H1 (cell line): ENCODE measurements around the gene DBF4. TPM values are rescaled to one million over a fixed set of nuclear protein-coding genes. Genes with fewer than 3 reads are reported as not detected.
A peak's percentile ranks its signal among the peaks of the same experiment; 100 is the strongest.

ENCODE experiments used
- CTCF ChIA-PET: fragments of 300-600 bp; sonication (Branson Sonifier 250); formaldehyde crosslinking; loops from one replicate; lab custom pipeline; 2021; ENCODE audit not compliant: partially characterized antibody; lab: Charles Lee
- POLR2A ChIA-PET: fragments of 300-600 bp; sonication (Branson Sonifier 250); formaldehyde crosslinking; loops from one replicate; lab custom pipeline; 2021; ENCODE audit warnings: inconsistent platforms; ENCODE audit not compliant: partially characterized antibody; lab: Charles Lee
- DNase-seq, 2 experiments: peaks; one replicate each; pipeline versions ENCODE4 v3.0.0 to v3.0.0-alpha.2; 2010 to 2022; ENCODE audit warnings: low spot score in 2 of 2, low read depth in 1 of 2, mixed read lengths in 1 of 2
- FAIRE-seq: peaks from 2 replicates; lab custom pipeline; 2011; peaks lifted over from hg19 to GRCh38; lab: Jason Lieb, UNC
- H2AFZ ChIP-seq: 2 replicates; pipeline ENCODE4 v1.8.1; 2012; ENCODE audit warnings: low read length, inconsistent platforms
- H2AK5ac ChIP-seq: 2 replicates; pipeline ENCODE4 v1.6.1; 2013; ENCODE audit warnings: low read depth, low read length
- H2BK120ac ChIP-seq: replicated peaks from 2 replicates; pipeline ENCODE3; 2013; ENCODE audit warnings: low read depth, low read length, inconsistent platforms
- H2BK12ac ChIP-seq: 2 replicates; pipeline ENCODE4 v1.6.1; 2013; ENCODE audit warnings: low read depth, low read length
- H2BK15ac ChIP-seq: 2 replicates; pipeline ENCODE4 v1.6.1; 2013; ENCODE audit warnings: low read length
- H2BK20ac ChIP-seq: 2 replicates; pipeline ENCODE4 v1.6.1; 2013; ENCODE audit warnings: low read length
- H2BK5ac ChIP-seq: 2 replicates; pipeline ENCODE4 v1.6.1; 2013; ENCODE audit warnings: low read depth, low read length
- H3K14ac ChIP-seq: 2 replicates; pipeline ENCODE4 v1.6.1; 2013; ENCODE audit warnings: inconsistent platforms; ENCODE audit not compliant: insufficient read length
- H3K18ac ChIP-seq: 2 replicates; pipeline ENCODE4 v1.6.1; 2013; ENCODE audit warnings: low read length; ENCODE audit errors: extremely low read depth
- H3K23ac ChIP-seq: 2 replicates; pipeline ENCODE4 v1.6.1; 2013; ENCODE audit warnings: inconsistent platforms; ENCODE audit not compliant: insufficient read length
- H3K23me2 ChIP-seq: 2 replicates; pipeline ENCODE4 v1.6.1; 2013; ENCODE audit warnings: low read depth, low read length
- H3K27ac ChIP-seq: 2 replicates; pipeline ENCODE4 v1.6.1; 2011; ENCODE audit warnings: low read depth, low read length, inconsistent platforms
- H3K27me3 ChIP-seq, 4 experiments: replicated peaks in 1 of 4; 1 replicate in 1 of 4; 2 replicates in 3 of 4; pipeline versions ENCODE4 v1.6.1 to v1.8.1; 2011 to 2013; ENCODE audit warnings: low read length in 3 of 4, mild to moderate bottlenecking in 3 of 4, inconsistent platforms in 2 of 4, mixed read lengths in 2 of 4, moderate library complexity in 1 of 4; ENCODE audit not compliant: control insufficient read depth in 3 of 4, insufficient read depth in 3 of 4; ENCODE audit errors: extremely low read depth in 1 of 4
- H3K36me3 ChIP-seq, 4 experiments: 2 replicates each; pipeline versions ENCODE4 v1.6.1 to v1.8.1; 2011 to 2013; ENCODE audit warnings: mild to moderate bottlenecking in 4 of 4, low read length in 3 of 4, moderate library complexity in 2 of 4, control low read depth in 1 of 4, inconsistent platforms in 1 of 4; ENCODE audit not compliant: insufficient read depth in 4 of 4, control insufficient read depth in 2 of 4
- H3K4ac ChIP-seq: replicated peaks from 2 replicates; pipeline ENCODE3; 2013; ENCODE audit warnings: low read length, low read depth, mixed read lengths, inconsistent platforms; ENCODE audit not compliant: insufficient read length
- H3K4me1 ChIP-seq, 4 experiments: replicated peaks in 1 of 4; 1 replicate in 1 of 4; 2 replicates in 3 of 4; pipeline versions ENCODE4 v1.6.1 to v1.8.1; 2011 to 2013; ENCODE audit warnings: low read length in 3 of 4, inconsistent platforms in 2 of 4, mixed read lengths in 1 of 4; ENCODE audit not compliant: insufficient read depth in 4 of 4, control insufficient read depth in 3 of 4
- H3K4me2 ChIP-seq, 2 experiments: 2 replicates each; pipeline versions ENCODE4 v1.6.1 to v1.8.1; 2011 to 2013; ENCODE audit warnings: low read depth in 2 of 2, low read length in 2 of 2, control low read depth in 1 of 2, inconsistent platforms in 1 of 2, mild to moderate bottlenecking in 1 of 2; ENCODE audit not compliant: insufficient read depth in 1 of 2
- H3K4me3 ChIP-seq, 4 experiments: fragments of 200-600, 300-600 bp in 1 of 4; sonication (generic), shearing (Covaris generic), sonication (Bioruptor Twin) in 1 of 4; 2 replicates each; pipeline versions ENCODE4 v1.5.1 to v1.8.1; 2011 to 2016; ENCODE audit warnings: low read length in 4 of 4, low read depth in 3 of 4, control low read depth in 2 of 4, inconsistent platforms in 2 of 4, mild to moderate bottlenecking in 2 of 4, mixed read lengths in 1 of 4, moderate library complexity in 1 of 4; ENCODE audit not compliant: insufficient read depth in 2 of 4; ENCODE audit errors: extremely low read depth in 1 of 4
- H3K56ac ChIP-seq: replicated peaks from 2 replicates; pipeline ENCODE3; 2013; ENCODE audit warnings: low read depth, mild to moderate bottlenecking, mixed read lengths, low read length, inconsistent platforms; ENCODE audit not compliant: insufficient read length
- H3K79me1 ChIP-seq: 2 replicates; pipeline ENCODE4 v1.6.1; 2013; ENCODE audit warnings: low read depth, low read length, control low read depth
- H3K79me2 ChIP-seq, 2 experiments: 2 replicates each; pipeline versions ENCODE4 v1.6.1 to v1.8.1; 2012 to 2013; ENCODE audit warnings: low read length in 2 of 2, mild to moderate bottlenecking in 2 of 2, inconsistent platforms in 1 of 2; ENCODE audit not compliant: insufficient read depth in 2 of 2, control insufficient read depth in 1 of 2
- H3K9ac ChIP-seq, 4 experiments: replicated peaks in 1 of 4; 1 replicate in 1 of 4; 2 replicates in 3 of 4; pipeline versions ENCODE4 v1.6.1 to v1.8.1; 2011 to 2013; ENCODE audit warnings: low read depth in 3 of 4, low read length in 3 of 4, control low read depth in 2 of 4, mild to moderate bottlenecking in 2 of 4, moderate library complexity in 2 of 4, inconsistent platforms in 1 of 4; ENCODE audit errors: extremely low read depth in 1 of 4
- H3K9me3 ChIP-seq, 2 experiments: 2 replicates each; pipeline versions ENCODE4 v1.6.1 to v1.8.1; 2012 to 2013; ENCODE audit warnings: mild to moderate bottlenecking in 2 of 2, moderate library complexity in 2 of 2, control low read depth in 1 of 2, inconsistent platforms in 1 of 2, low read depth in 1 of 2, low read length in 1 of 2, mixed read lengths in 1 of 2; ENCODE audit not compliant: insufficient read depth in 2 of 2
- H4K20me1 ChIP-seq, 2 experiments: replicated peaks in 1 of 2; 2 replicates each; pipeline versions ENCODE3 to v1.8.1; 2011 to 2013; ENCODE audit warnings: inconsistent platforms in 2 of 2, low read length in 2 of 2, mild to moderate bottlenecking in 1 of 2; ENCODE audit not compliant: insufficient read depth in 2 of 2, control insufficient read depth in 1 of 2
- H4K5ac ChIP-seq: 2 replicates; pipeline ENCODE4 v1.6.1; 2013; ENCODE audit warnings: low read length, low read depth, mixed read lengths, inconsistent platforms; ENCODE audit not compliant: insufficient read length
- H4K8ac ChIP-seq: 2 replicates; pipeline ENCODE4 v1.8.0; 2013; ENCODE audit warnings: mild to moderate bottlenecking, moderate library complexity, low read length, inconsistent platforms; ENCODE audit not compliant: insufficient read depth; ENCODE audit errors: extremely low read depth
- H4K91ac ChIP-seq: replicated peaks from 2 replicates; pipeline ENCODE3; 2013; ENCODE audit warnings: low read length, mixed read lengths, inconsistent platforms; ENCODE audit not compliant: insufficient read length
- ASH2L ChIP-seq: fragments of 200-600, 300-600 bp; sonication (generic); IDR thresholded peaks from one replicate; pipeline ENCODE4 v1.7.1; 2017; ENCODE audit warnings: low read length
- WGBS, 2 experiments: shearing (Covaris generic) in 1 of 2; methylation state at CpG; one replicate each; pipeline versions ENCODE4 v1.1.6 to v1.1.7; 2013 to 2015; ENCODE audit warnings: low lambda C conversion rate in 2 of 2, mixed read lengths in 2 of 2, inconsistent platforms in 1 of 2, low coverage in 1 of 2, missing lambda C conversion rate in 1 of 2; ENCODE audit not compliant: insufficient replicate concordance in 2 of 2, insufficient coverage in 1 of 2, insufficient read length in 1 of 2; ENCODE audit errors: extremely low coverage in 1 of 2, missing lambda C conversion rate in 1 of 2; 5-methylcytosine and 5-hydroxymethylcytosine counted together
- polyA plus RNA-seq, 7 experiments: library from polyadenylated mRNA; depleted of rRNA in 3 of 7; stranded (reverse) in 5 of 7; unstranded in 2 of 7; fragments of >200 nt in 5 of 7; fragments of 200-250 nt in 2 of 7; gene quantifications; 1 replicate in 5 of 7; 2 replicates in 1 of 7; 4 replicates in 1 of 7; pipeline versions ENCODE4 v1.2.1 to v1.2.3, GENCODE V29; 2011 to 2013; ENCODE audit warnings: missing spikeins in 2 of 7, mixed read lengths in 2 of 7
- total RNA-seq: library from RNA; stranded (reverse); fragmentation: NEBNext Ultra II Directional; extraction: Animal tissue kit (Norgen Biotek cat#: 25700); gene quantifications from 2 replicates; pipeline ENCODE4 v1.2.1, GENCODE V29; 2021

Gene DBF4
- total and polyA plus RNA-seq, 2 of the 8 experiments (the other 6 are each of a cell fraction or from before 2014, with no cell fraction given): 8.7 to 82.4 TPM

GRCh38 chr7:87895363-87895762, 19.1 kb downstream of the DBF4 start:
- no peaks in the 10 kb centered on the region for H4K20me1 ChIP-seq
- no peaks in the 10 kb centered on the region for H3K4me1 ChIP-seq
- H4K5ac ChIP-seq: no peak overlapping the region
- no peak overlapping the region for H2BK15ac ChIP-seq
- no peaks in the 10 kb centered on the region for H3K23me2 ChIP-seq
- H3K27ac ChIP-seq: no peak overlapping the region
- no peaks in the 10 kb centered on the region for H3K9me3 ChIP-seq
- CTCF ChIA-PET: interaction anchor here (1.1 kb wide), 1 partner anchor 9 kb away, joined by 5 read pairs; no protein-coding TSS in a partner anchor
- no peak overlapping the region for H2BK5ac ChIP-seq
- H3K79me1 ChIP-seq: no peaks in the 10 kb centered on the region; the same call in 1 of the 2 replicates
- peaks cover 0 to 62% (median 17%) of the 10 kb centered on the region in 4 experiments; a peak in 5 of 8 replicates for H3K36me3 ChIP-seq
- H2BK12ac ChIP-seq: no peak overlapping the region
- POLR2A ChIA-PET: no interaction called here
- H3K27me3 ChIP-seq: no peaks in the 10 kb centered on the region
- no peak overlapping the region for H4K91ac ChIP-seq
- no peak overlapping the region for H3K18ac ChIP-seq
- 93% methylated on average over 2 of the region's 2 CpGs; no CpG with 5 or more reads in 1 of the 2 experiments for WGBS, 2 experiments
- no peak overlapping the region for H3K9ac ChIP-seq
- no peak overlapping the region for H3K4me2 ChIP-seq
- H3K4me3 ChIP-seq: no peak overlapping the region
- H4K8ac ChIP-seq: no peak overlapping the region
- no peak overlapping the region for H2BK20ac ChIP-seq
- FAIRE-seq (peak; percentile 19), DNase-seq (no peak)
- H3K14ac ChIP-seq: no peak overlapping the region
- H2BK120ac ChIP-seq: no peak overlapping the region
- H3K4ac ChIP-seq: no peak overlapping the region
- H3K79me2 ChIP-seq: peaks cover 0 to 27% of the 10 kb centered on the region in 2 experiments; a peak in 2 of 4 replicates
- H2AK5ac ChIP-seq: no peak overlapping the region
- no peak overlapping the region for H3K56ac ChIP-seq
- no peak overlapping the region for H3K23ac ChIP-seq
- H2AFZ ChIP-seq: no peak overlapping the region
- TF ChIP-seq ASH2L: no peak
